Loucy (cell line): ENCODE measurements around the gene IFT88.

Experiments used
- H2AFZ ChIP-seq: fragments of 200-600 bp; sonication (generic); 2 replicates; pipeline ENCODE4 v1.6.0; 2016; ENCODE audit warnings: antibody characterized with exemption, mild to moderate bottlenecking, low read length, moderate library complexity
- H3F3A ChIP-seq: fragments of 200-600 bp; 2 replicates; pipeline ENCODE4 v1.6.0; 2016; ENCODE audit warnings: antibody characterized with exemption, low read depth, mild to moderate bottlenecking
- H3K27me3 ChIP-seq: fragments of 200-600 bp; sonication (generic); 2 replicates; pipeline ENCODE4 v1.6.1; 2014; ENCODE audit warnings: low read length, mild to moderate bottlenecking; ENCODE audit not compliant: insufficient read depth, poor library complexity, severe bottlenecking
- H3K36me3 ChIP-seq: fragments of 200-600 bp; sonication (generic); 2 replicates; pipeline ENCODE4 v1.6.1; 2016; ENCODE audit warnings: low read length; ENCODE audit not compliant: insufficient read depth
- H3K4me1 ChIP-seq: fragments of 200-600 bp; sonication (generic); 2 replicates; pipeline ENCODE4 v1.5.1; 2014; ENCODE audit warnings: low read length, mild to moderate bottlenecking; ENCODE audit not compliant: insufficient read depth, poor library complexity, severe bottlenecking
- H3K4me2 ChIP-seq: fragments of 200-600 bp; sonication (generic); 2 replicates; pipeline ENCODE4 v1.6.0; 2014; ENCODE audit warnings: antibody characterized with exemption, low read length, low read depth, mild to moderate bottlenecking; ENCODE audit not compliant: poor library complexity, severe bottlenecking
- H3K4me3 ChIP-seq: fragments of 200-600 bp; sonication (generic); 2 replicates; pipeline ENCODE4 v1.5.1; 2014; ENCODE audit warnings: low read length, mild to moderate bottlenecking, mixed read lengths; ENCODE audit not compliant: poor library complexity, severe bottlenecking
- H3K79me2 ChIP-seq: fragments of 200-600 bp; sonication (generic); 2 replicates; pipeline ENCODE4 v1.6.1; 2014; ENCODE audit warnings: low read length; ENCODE audit not compliant: insufficient read depth
- H3K9ac ChIP-seq: fragments of 200-600 bp; sonication (generic); 2 replicates; pipeline ENCODE4 v1.6.0; 2014; ENCODE audit warnings: mild to moderate bottlenecking, low read depth, low read length, moderate library complexity; ENCODE audit not compliant: poor library complexity, severe bottlenecking
- H3K9me2 ChIP-seq: fragments of 200-600 bp; sonication (generic); replicated peaks from 2 replicates; pipeline ENCODE4 v1.6.1; 2016; ENCODE audit warnings: low read depth, low read length, mixed read lengths
- H3K9me3 ChIP-seq: fragments of 200-600 bp; sonication (generic); 2 replicates; pipeline ENCODE4 v1.6.1; 2014; ENCODE audit warnings: mild to moderate bottlenecking, antibody characterized with exemption, low read length, low read depth; ENCODE audit not compliant: insufficient read depth
- H4K20me1 ChIP-seq: fragments of 200-600 bp; sonication (generic); 2 replicates; pipeline ENCODE4 v1.6.0; 2014; ENCODE audit warnings: antibody characterized with exemption, low read length, mild to moderate bottlenecking; ENCODE audit not compliant: insufficient read depth, poor library complexity, severe bottlenecking
- CTCF ChIP-seq: fragments of 200-600 bp; sonication (generic); conservative IDR thresholded peaks from 2 replicates; pipeline ENCODE4 v1.5.1; 2014; ENCODE audit warnings: mild to moderate bottlenecking, antibody characterized with exemption, low read length
- EZH2phosphoT487 ChIP-seq: fragments of 200-600 bp; IDR thresholded peaks from 2 replicates; pipeline ENCODE4 v1.6.1; 2018; ENCODE audit warnings: antibody characterized with exemption, mild to moderate bottlenecking, moderate library complexity, borderline replicate concordance

IFT88 gene

GRCh38 chr13:20561741-20562140 lies 5.2 kb upstream of the IFT88 start:
- no peak overlapping the region for H3K4me3 ChIP-seq
- H3K79me2 ChIP-seq = no peaks in the 10 kb centered on the region
- H3F3A ChIP-seq = no peaks in the 10 kb centered on the region
- peaks cover 5% of the 10 kb centered on the region for H3K4me1 ChIP-seq
- H3K27me3 ChIP-seq = no peaks in the 10 kb centered on the region
- H4K20me1 ChIP-seq = no peaks in the 10 kb centered on the region
- H3K4me2 ChIP-seq = no peak overlapping the region
- no peaks in the 10 kb centered on the region for H3K9me2 ChIP-seq
- TF ChIP-seq CTCF = no peak
- TF ChIP-seq EZH2phosphoT487 = no peak
- H3K9ac ChIP-seq = no peak overlapping the region
- no peaks in the 10 kb centered on the region for H3K36me3 ChIP-seq
- no peaks in the 10 kb centered on the region for H3K9me3 ChIP-seq
- H2AFZ ChIP-seq = no peak overlapping the region

- TF ChIP-seq EZH2phosphoT487 (no peak), CTCF (no peak)
- H3K36me3 ChIP-seq = no peaks in the 10 kb centered on the region
- H3K4me3 ChIP-seq = no peak overlapping the region
- 0 out of 2 replicates have a peak, but pooled peaks cover 2% of the 10 kb centered on the region for H3F3A ChIP-seq
- H3K4me2 ChIP-seq = no peak overlapping the region
- H3K4me1 ChIP-seq = peaks cover 14% of the 10 kb centered on the region
- H3K9me3 ChIP-seq = no peaks in the 10 kb centered on the region
- no peaks in the 10 kb centered on the region for H3K27me3 ChIP-seq
- no peak overlapping the region for H2AFZ ChIP-seq
- no peak overlapping the region for H3K9ac ChIP-seq
- no peaks in the 10 kb centered on the region for H4K20me1 ChIP-seq
- H3K9me2 ChIP-seq = no peaks in the 10 kb centered on the region
- H3K79me2 ChIP-seq = no peaks in the 10 kb centered on the region
Observed at GRCh38 chr13:20565115-20565736, 1.7 kb upstream of the IFT88 start.

- Histone ChIP-seq H3F3A (0 out of 2 replicates have a peak, but pooled peaks cover 2% of the 10 kb centered on the region), H3K4me1 (peaks cover 14% of the 10 kb centered on the region), H3K4me3 (peak overlapping the region; percentile 96), H3K36me3 (no peaks in the 10 kb centered on the region), H3K9ac (peak overlapping the region; percentile 86), H3K9me2 (no peaks in the 10 kb centered on the region), H3K4me2 (peak overlapping the region; percentile 94), H4K20me1 (no peaks in the 10 kb centered on the region), H3K79me2 (no peaks in the 10 kb centered on the region), H3K27me3 (no peaks in the 10 kb centered on the region), H2AFZ (peak overlapping the region; percentile 88), H3K9me3 (no peaks in the 10 kb centered on the region)
- no peak for TF ChIP-seq EZH2phosphoT487
- no peak for TF ChIP-seq CTCF
Observed at GRCh38 chr13:20566468-20566897, 474 bp upstream of the IFT88 start.
